ENCODE data around the gene SLC22A23. TPM values are rescaled to one million over a fixed set of nuclear protein-coding genes. Genes with fewer than 3 reads are reported as not detected.

SLC22A23 gene
- total RNA-seq, 3 donors from 2014 or later: 61.5 to 160 (median 74.7) TPM

DNA sequence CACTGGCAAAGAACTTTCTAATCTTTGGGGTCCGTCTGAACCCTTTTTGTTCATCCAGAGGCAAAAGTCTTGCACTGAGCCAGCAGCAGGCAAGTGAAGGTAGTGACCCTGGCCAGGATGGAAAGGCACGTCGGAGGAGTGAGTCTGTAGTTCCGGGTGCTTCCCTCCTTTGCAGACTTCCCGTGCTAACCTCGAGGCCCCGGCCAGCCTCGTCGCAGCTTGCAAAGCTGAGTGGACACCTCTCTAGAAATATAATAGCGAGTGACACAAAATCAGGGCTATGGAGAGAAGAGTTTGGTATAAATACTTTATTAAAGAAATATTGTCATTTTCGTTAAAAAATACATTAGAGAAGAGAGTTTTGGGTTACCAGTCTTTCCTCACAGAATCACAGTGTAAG lies 188.2 kb downstream of the SLC22A23 start:
- Histone ChIP-seq H3K4me1 (ENCODE audit: low read depth) (peaks cover 4% of the 10 kb centered on the region), H3K4me3 (no peak overlapping the region), H3K9me3 (no peaks in the 10 kb centered on the region), H3K36me3 (ENCODE audit: low read depth) (peaks cover 1% of the 10 kb centered on the region)
- TF ChIP-seq, protein P1, sequence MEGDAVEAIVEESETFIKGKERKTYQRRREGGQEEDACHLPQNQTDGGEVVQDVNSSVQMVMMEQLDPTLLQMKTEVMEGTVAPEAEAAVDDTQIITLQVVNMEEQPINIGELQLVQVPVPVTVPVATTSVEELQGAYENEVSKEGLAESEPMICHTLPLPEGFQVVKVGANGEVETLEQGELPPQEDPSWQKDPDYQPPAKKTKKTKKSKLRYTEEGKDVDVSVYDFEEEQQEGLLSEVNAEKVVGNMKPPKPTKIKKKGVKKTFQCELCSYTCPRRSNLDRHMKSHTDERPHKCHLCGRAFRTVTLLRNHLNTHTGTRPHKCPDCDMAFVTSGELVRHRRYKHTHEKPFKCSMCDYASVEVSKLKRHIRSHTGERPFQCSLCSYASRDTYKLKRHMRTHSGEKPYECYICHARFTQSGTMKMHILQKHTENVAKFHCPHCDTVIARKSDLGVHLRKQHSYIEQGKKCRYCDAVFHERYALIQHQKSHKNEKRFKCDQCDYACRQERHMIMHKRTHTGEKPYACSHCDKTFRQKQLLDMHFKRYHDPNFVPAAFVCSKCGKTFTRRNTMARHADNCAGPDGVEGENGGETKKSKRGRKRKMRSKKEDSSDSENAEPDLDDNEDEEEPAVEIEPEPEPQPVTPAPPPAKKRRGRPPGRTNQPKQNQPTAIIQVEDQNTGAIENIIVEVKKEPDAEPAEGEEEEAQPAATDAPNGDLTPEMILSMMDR (IDR thresholded peaks at IDR 0.05): no peak
- intact Hi-C loops (cut with DNase I, micrococcal nuclease): no loop called here
- no peak for ATAC-seq
- DNase-seq: no peak

DNA sequence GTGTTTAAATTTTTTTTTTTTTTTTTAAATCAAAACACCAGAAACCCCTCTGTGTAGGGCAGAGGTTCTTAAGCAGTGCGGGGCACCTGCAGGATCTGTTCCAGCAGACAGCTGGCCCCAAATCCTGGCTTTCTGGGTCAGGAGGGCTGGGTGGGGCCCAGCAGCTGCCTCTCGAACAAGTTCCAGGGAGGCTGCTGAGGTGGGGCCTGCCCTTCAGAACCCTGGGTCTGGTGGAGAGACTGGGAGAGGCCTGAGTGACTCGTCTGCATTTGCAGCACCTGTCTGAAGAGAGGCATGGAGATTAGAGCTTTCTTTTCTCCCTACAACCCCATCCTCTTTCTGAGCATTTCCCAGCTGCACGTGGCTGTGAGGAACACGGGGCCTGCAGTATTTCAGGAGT lies 189.7 kb downstream of the SLC22A23 start:
- ATAC-seq: no peak
- peaks cover 4% of the 10 kb centered on the region for H3K36me3 ChIP-seq (ENCODE audit: low read depth)
- no peak for DNase-seq

DNA sequence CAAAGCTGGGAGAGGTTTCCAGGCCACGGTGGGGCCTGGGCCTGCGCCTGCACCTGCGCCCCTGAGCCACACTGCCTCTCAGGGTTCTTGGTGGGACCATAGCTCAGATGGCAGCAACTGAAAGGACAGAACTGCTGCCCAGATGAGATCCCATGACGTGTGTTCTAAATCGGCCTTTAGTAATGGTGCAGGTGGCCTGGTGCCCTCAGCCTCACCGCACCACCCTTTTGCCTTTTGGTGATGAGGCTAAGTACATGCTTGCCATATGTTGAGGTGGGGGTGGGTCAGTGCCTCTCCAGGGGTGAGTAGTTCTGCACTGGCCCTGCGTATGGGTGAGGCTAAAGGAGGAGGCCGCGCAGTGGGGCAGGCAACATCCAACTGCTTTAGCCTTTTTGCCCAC lies 190.7 kb downstream of the SLC22A23 start:
- DNase-seq (no peak), ATAC-seq (no peak)
- intact Hi-C loops (cut with DNase I, micrococcal nuclease): no loop called here
- TF ChIP-seq, protein P1 (IDR thresholded peaks at IDR 0.05): no peak
- H3K36me3 ChIP-seq (ENCODE audit: low read depth): peaks cover 4% of the 10 kb centered on the region
- peaks cover 4% of the 10 kb centered on the region for H3K4me1 ChIP-seq (ENCODE audit: low read depth)
- no peak overlapping the region for H3K4me3 ChIP-seq
- H3K9me3 ChIP-seq: no peaks in the 10 kb centered on the region

More for the DNA sequence above, 189.7 kb downstream of the SLC22A23 start:
- TF ChIP-seq, protein P1 (IDR thresholded peaks at IDR 0.05): no peak
- intact Hi-C loops (cut with DNase I, micrococcal nuclease): no loop called here
- Histone ChIP-seq H3K4me3 (no peak overlapping the region), H3K4me1 (ENCODE audit: low read depth) (peaks cover 4% of the 10 kb centered on the region), H3K9me3 (no peaks in the 10 kb centered on the region)

DNA sequence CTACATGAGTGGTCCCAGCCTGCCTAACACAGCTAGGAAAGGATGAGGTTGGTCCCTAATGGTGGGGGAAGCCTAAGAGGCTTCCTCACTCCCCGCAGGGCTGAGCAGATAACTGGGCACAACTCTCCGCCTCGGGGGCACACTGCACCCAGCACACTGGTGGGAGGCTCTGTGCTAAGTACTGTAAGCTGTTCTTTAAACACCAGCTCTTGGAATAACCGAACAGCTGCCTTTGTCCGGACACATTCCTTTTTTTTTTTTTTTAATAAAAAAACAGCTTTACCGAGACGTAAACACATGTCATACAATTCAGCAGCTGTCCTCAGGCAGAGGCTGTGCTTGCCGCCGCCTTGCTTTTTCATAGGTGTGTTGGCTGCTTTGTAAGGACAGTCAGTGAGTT lies 191.2 kb downstream of the SLC22A23 start:
- H3K4me3 ChIP-seq: no peak overlapping the region
- no peak for ATAC-seq
- intact Hi-C loops (cut with DNase I, micrococcal nuclease): no loop called here
- no peaks in the 10 kb centered on the region for H3K9me3 ChIP-seq
- peaks cover 4% of the 10 kb centered on the region for H3K36me3 ChIP-seq (ENCODE audit: low read depth)
- no peak for DNase-seq
- TF ChIP-seq, protein P1 (IDR thresholded peaks at IDR 0.05): no peak
- peaks cover 4% of the 10 kb centered on the region for H3K4me1 ChIP-seq (ENCODE audit: low read depth)

DNA sequence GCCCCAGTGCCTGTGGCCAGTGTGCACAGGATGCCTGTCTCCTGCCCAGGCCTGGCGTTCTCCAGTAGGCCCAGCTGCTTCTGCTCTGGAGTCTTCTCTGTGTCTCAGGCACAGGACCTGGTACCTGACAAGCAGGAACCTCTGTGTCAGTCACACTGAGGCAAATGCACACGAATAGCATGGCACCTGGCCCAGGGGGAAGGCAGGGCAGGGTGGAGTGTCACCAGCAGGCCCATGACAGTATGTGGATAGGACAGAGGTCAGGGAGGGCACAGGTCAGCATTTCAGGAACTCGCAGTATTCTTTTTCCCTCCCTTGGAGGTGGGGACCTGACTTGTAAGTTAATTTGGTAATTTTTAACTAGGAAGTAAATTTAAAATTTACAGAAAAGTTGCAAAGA lies 192.5 kb downstream of the SLC22A23 start:
- H3K4me1 ChIP-seq (ENCODE audit: low read depth): peaks cover 9% of the 10 kb centered on the region
- H3K4me3 ChIP-seq: no peak overlapping the region
- no peaks in the 10 kb centered on the region for H3K9me3 ChIP-seq
- DNase-seq: peak in 1 of 3 donors; percentile 55
- ATAC-seq: peak; percentile 42
- TF ChIP-seq, protein P1 (IDR thresholded peaks at IDR 0.05): no peak
- intact Hi-C loops (cut with DNase I, micrococcal nuclease): no loop called here
- peaks cover 4% of the 10 kb centered on the region for H3K36me3 ChIP-seq (ENCODE audit: low read depth)

DNA sequence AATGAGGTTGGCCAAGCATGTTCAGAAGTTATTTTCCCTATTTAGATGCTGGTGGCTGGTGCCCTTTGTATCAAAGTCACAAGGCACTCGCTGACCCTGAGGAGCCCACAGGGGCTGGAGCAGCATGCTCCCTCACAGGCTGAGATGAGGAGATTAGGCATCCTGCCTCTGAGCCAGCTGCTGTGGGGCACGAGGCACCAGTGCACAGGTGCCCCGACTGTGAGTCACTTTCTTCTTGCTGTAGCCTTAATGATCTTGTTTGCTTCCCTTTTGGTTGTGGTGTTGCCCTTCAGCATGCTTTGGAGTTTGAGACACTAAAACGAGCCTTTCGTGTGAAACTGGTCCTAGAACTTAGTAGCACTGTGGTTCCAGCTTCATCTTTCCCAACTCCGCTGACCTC lies 193.8 kb downstream of the SLC22A23 start:
- intact Hi-C loops (cut with DNase I, micrococcal nuclease): no loop called here
- no peak for ATAC-seq
- TF ChIP-seq, protein P1 (IDR thresholded peaks at IDR 0.05): no peak
- no peak for DNase-seq
- peaks cover 4% of the 10 kb centered on the region for H3K36me3 ChIP-seq (ENCODE audit: low read depth)
- H3K9me3 ChIP-seq: no peaks in the 10 kb centered on the region
- H3K4me3 ChIP-seq: no peak overlapping the region
- peaks cover 9% of the 10 kb centered on the region for H3K4me1 ChIP-seq (ENCODE audit: low read depth)

Data from mucosa of descending colon (tissue), 3 donors.